IPS-20b (cell line): ENCODE measurements around the gene CCNE1.

Experiments
- H3K27ac ChIP-seq: one replicate; pipeline ENCODE4 v1.5.1; 2013; ENCODE audit warnings: low read length
- H3K27me3 ChIP-seq: 2 replicates; pipeline ENCODE4 v1.6.1; 2013; ENCODE audit warnings: mild to moderate bottlenecking, low read length, inconsistent platforms; ENCODE audit not compliant: insufficient read depth
- H3K36me3 ChIP-seq: 2 replicates; pipeline ENCODE4 v1.6.1; 2013; ENCODE audit warnings: low read depth, mild to moderate bottlenecking, inconsistent platforms, low read length, moderate library complexity; ENCODE audit not compliant: insufficient read depth
- H3K4me1 ChIP-seq: 2 replicates; pipeline ENCODE4 v1.6.1; 2013; ENCODE audit warnings: mild to moderate bottlenecking, control low read depth, inconsistent platforms, low read length, moderate library complexity; ENCODE audit not compliant: insufficient read depth
- H3K4me3 ChIP-seq: 2 replicates; pipeline ENCODE4 v1.5.1; 2013; ENCODE audit warnings: mild to moderate bottlenecking, low read length, inconsistent platforms
- H3K9ac ChIP-seq: 2 replicates; pipeline ENCODE4 v1.6.1; 2013; ENCODE audit warnings: low read depth, mild to moderate bottlenecking, inconsistent platforms, low read length, moderate library complexity
- H3K9me3 ChIP-seq: 2 replicates; pipeline ENCODE4 v1.6.1; 2013; ENCODE audit warnings: mild to moderate bottlenecking, low read depth, low read length, inconsistent platforms; ENCODE audit not compliant: insufficient read depth

The CCNE1 gene

DNA sequence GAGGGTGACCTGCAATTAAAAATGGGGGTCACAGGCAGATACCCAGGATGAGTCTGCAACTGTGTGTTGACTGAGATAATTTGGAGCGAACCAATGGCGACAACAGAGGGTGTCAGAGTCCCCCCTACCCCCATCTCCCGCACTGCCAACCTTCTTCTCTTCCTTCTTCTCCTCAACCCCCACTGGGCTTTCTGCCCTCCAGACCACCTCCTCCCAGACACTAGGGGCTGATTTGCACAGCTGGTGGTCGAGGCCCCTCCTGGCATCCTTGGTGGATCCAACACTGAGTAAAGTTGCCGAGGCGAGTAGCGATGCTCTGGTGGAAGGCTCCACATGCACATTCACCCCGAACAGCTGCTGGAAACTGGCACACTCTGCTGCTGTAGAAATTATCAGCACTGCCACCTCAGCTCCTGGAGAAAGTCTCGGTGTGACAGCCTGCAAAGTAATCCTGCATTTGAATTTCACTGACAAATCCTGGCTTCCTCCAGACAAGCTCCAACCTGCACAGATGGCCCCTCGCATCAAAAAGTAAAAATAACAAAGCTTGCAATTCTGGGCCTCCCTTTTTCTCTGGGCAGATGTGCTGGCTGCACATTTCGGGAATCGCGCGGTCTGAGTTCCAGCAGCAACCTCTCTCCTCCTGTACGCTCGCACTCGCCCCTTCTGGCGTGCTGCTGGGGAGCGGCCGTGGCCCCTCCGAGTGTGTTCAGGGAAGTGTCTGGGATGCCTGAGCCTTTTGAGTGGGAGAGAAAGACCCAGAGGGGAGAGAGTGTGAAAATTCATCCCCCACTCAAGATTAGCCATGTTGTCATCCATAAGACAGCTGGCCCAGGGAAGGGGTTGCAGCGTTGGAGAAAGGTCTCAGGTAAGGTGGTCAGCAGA, 28.5 kb downstream of the CCNE1 start:
- Histone ChIP-seq H3K9ac (no peak overlapping the region; the same call in 1 of the 2 replicates), H3K4me3 (no peak overlapping the region), H3K4me1 (no peaks in the 10 kb centered on the region; the same call in 1 of the 2 replicates), H3K36me3 (no peaks in the 10 kb centered on the region), H3K27me3 (peaks cover 25% of the 10 kb centered on the region), H3K27ac (no peak overlapping the region), H3K9me3 (no peaks in the 10 kb centered on the region)

DNA sequence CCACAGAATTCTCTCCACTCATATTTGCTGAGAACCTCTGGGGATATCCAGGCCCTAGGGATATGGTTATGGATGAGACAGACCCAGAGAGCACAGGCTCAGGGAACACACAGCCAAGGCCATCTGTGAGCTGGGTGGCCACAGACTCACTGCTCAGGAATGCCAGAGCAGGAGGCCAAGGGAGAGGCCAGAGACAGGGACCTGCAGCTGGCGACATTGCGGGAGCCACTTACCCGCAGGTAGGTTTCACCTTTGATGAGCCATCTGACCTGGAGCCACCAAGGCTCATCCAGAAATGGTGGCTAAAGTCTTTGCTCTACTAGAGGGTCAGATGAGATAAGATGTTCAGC, 29.4 kb downstream of the CCNE1 start:
- Histone ChIP-seq H3K4me1 (peaks cover 5% of the 10 kb centered on the region), H3K36me3 (no peaks in the 10 kb centered on the region), H3K27me3 (peaks cover 25% of the 10 kb centered on the region), H3K4me3 (no peak overlapping the region), H3K9me3 (no peaks in the 10 kb centered on the region), H3K9ac (no peak overlapping the region), H3K27ac (no peak overlapping the region)

- H3K27ac ChIP-seq, result no peak overlapping the region
- no peaks in the 10 kb centered on the region for H3K9me3 ChIP-seq
- no peak overlapping the region for H3K9ac ChIP-seq
- H3K4me3 ChIP-seq, result no peak overlapping the region
- H3K4me1 ChIP-seq, result peaks cover 5% of the 10 kb centered on the region
- H3K27me3 ChIP-seq, result peaks cover 25% of the 10 kb centered on the region
- H3K36me3 ChIP-seq, result no peaks in the 10 kb centered on the region
Observed at GRCh38 chr19:29841559-29842367, 30.0 kb downstream of the CCNE1 start.

DNA sequence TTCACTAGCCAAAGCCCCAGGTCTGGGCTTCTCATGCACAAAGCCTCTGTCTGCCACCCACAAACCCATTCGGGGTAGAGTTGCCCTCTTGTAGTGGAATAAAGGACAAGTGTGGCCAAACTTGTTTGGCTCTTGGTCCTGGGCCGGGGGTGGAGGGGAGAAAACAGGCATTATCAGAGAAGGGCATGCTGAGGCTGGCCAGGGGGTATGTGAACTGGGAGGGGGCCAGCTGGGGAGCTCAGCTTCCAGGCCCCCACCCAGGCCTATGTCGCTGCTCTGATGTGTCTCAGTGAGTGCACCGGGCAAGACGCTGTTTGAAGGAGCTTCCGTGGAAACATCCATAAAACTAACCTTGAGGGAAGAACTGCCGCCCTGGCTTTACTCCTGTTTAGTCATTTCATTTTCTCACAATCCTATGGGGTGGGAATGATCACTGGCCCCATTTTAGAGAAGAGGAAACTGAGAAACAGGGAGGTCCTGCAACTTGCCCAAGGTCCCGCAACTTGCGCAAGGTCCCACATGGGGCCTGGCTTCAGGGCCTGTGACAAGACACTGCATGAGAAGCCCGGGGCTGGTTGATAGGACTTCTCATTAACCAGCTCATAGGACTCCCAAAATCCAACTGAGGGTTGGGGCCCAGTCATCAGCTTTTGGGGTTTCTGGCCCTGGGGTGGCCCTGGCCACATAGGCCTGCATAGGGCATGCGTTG, 30.8 kb downstream of the CCNE1 start:
- Histone ChIP-seq H3K27me3 (peaks cover 25% of the 10 kb centered on the region), H3K36me3 (no peaks in the 10 kb centered on the region), H3K4me1 (peaks cover 5% of the 10 kb centered on the region), H3K27ac (no peak overlapping the region), H3K4me3 (peak overlapping the region; percentile 60; the same call in 1 of the 2 replicates), H3K9me3 (no peaks in the 10 kb centered on the region), H3K9ac (no peak overlapping the region)

- Histone ChIP-seq H3K36me3 (no peaks in the 10 kb centered on the region), H3K9ac (no peak overlapping the region), H3K4me3 (peak overlapping the region; percentile 60; the same call in 1 of the 2 replicates), H3K4me1 (peaks cover 5% of the 10 kb centered on the region), H3K27me3 (peaks cover 25% of the 10 kb centered on the region), H3K27ac (no peak overlapping the region), H3K9me3 (no peaks in the 10 kb centered on the region)
Observed at GRCh38 chr19:29843180-29844051, 31.6 kb downstream of the CCNE1 start.

GRCh38 chr19:29844891-29845573, 33.2 kb downstream of the CCNE1 start:
- peak overlapping the region; percentile 91 for H3K4me3 ChIP-seq
- H3K27ac ChIP-seq, result no peak overlapping the region
- H3K4me1 ChIP-seq, result peaks cover 5% of the 10 kb centered on the region
- H3K27me3 ChIP-seq, result peaks cover 25% of the 10 kb centered on the region
- no peaks in the 10 kb centered on the region for H3K36me3 ChIP-seq
- peak overlapping the region; percentile 71; the same call in 1 of the 2 replicates for H3K9ac ChIP-seq
- no peaks in the 10 kb centered on the region for H3K9me3 ChIP-seq

DNA sequence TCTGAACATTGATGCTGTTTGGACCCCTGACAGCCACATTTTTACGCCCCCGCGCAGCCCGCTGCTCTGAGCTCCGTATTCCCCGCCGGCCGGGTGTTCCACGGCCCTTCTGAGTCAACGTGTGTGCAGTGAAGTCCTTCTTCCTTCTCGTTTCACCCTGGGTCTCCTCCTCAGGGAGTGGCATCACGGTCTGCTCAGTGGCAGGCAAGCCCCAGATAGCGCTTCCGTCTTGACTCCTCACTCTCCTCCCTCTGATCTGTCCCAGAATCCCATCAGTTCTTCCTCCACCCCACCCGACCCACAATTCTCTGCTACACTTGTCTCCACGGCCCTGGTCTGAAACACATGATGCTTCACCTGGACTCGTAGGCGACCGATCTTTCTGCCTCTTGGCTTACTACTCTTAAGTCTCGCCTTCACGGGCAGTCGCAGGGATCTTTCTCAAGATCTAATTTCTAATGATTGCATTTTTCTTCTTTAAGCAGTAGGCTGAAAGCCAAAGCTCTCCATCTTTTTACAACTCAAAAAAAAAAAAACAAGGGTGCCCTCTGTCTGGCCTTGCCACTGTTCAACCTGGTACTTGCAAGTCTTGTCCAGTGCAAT, 33.9 kb downstream of the CCNE1 start:
- peaks cover 25% of the 10 kb centered on the region for H3K27me3 ChIP-seq
- H3K4me1 ChIP-seq, result peaks cover 5% of the 10 kb centered on the region; the same call in 1 of the 2 replicates
- H3K9me3 ChIP-seq, result no peaks in the 10 kb centered on the region
- peak overlapping the region; percentile 71; the same call in 1 of the 2 replicates for H3K9ac ChIP-seq
- no peak overlapping the region for H3K27ac ChIP-seq
- no peaks in the 10 kb centered on the region for H3K36me3 ChIP-seq
- peak overlapping the region; percentile 91 for H3K4me3 ChIP-seq

DNA sequence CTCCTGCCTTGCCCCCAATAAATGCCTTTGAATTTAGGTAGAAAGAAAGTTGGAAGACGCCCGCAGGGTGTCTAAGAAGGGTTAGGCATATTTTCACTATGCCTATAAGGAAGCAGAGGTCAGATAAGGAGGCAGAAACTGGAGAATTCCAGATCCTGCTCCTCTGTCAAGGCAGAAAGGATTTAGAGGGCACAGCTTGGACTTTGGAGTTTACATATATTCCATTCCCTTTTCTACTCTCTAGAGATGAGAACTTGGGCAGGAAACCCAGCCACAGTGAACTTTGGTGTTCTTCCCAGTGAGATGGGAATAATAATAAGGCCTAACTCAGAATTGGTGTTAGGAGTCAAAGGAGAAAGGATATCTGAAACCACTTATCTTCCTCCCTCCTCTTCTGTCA, 37.4 kb downstream of the CCNE1 start:
- no peak overlapping the region for H3K4me3 ChIP-seq
- no peaks in the 10 kb centered on the region for H3K36me3 ChIP-seq
- no peaks in the 10 kb centered on the region; the same call in 1 of the 2 replicates for H3K27me3 ChIP-seq
- no peak overlapping the region for H3K27ac ChIP-seq
- peaks cover 5% of the 10 kb centered on the region; the same call in 1 of the 2 replicates for H3K4me1 ChIP-seq
- no peak overlapping the region for H3K9ac ChIP-seq
- no peaks in the 10 kb centered on the region for H3K9me3 ChIP-seq

DNA sequence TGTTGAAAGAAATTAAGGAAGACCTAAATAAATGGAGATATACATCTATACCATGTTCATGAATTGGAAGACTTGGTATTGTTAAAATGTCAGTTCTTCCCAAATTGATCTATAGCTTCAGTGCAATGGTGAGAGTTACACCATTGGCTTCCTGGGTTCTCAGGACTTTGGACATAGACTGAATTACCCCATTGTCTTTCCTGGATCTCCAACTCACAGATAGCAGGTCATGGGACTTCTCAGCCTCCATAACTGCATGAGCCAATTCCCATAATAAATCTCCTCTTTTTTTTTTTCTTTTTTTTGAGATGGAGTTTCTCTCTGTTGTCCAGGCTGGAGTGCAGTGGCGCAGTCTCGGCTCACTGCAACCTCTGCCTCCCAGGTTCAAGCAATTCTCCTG, 38.7 kb downstream of the CCNE1 start:
- H3K36me3 ChIP-seq, result no peaks in the 10 kb centered on the region
- no peak overlapping the region for H3K9ac ChIP-seq
- no peak overlapping the region for H3K27ac ChIP-seq
- H3K4me1 ChIP-seq, result peaks cover 5% of the 10 kb centered on the region; the same call in 1 of the 2 replicates
- H3K9me3 ChIP-seq, result no peaks in the 10 kb centered on the region
- no peak overlapping the region for H3K4me3 ChIP-seq
- no peaks in the 10 kb centered on the region; the same call in 1 of the 2 replicates for H3K27me3 ChIP-seq
